Motor neuron (in vitro differentiated cells): ENCODE data around the gene SDC1. TPM values are rescaled to one million over a fixed set of nuclear protein-coding genes. Genes with fewer than 3 reads are reported as not detected.

Experiments
- ATAC-seq, 8 experiments: fragments of 200-7000 bp; cut with Tn5 transposase; replicated peaks in 6 of 8; 2 replicates each; pipeline ENCODE4 v1.8.0; 2021; ENCODE audit warnings: mild to moderate bottlenecking in 8 of 8, moderate library complexity in 8 of 8
- H3K27ac ChIP-seq, 2 donors: fragments of 250-450 bp; sonication (Bioruptor Pico); 2 replicates each; pipeline ENCODE4 v1.9.0; 2021; ENCODE audit warnings: antibody characterized with exemption in 2 of 2, mild to moderate bottlenecking in 2 of 2, moderate library complexity in 1 of 2
- H3K4me1 ChIP-seq, 2 donors: fragments of 250-450 bp; sonication (Bioruptor Pico); replicated peaks in 1 of 2; 2 replicates each; pipeline ENCODE4 v1.6.1; 2021; ENCODE audit warnings: antibody characterized with exemption in 2 of 2, mild to moderate bottlenecking in 2 of 2, moderate library complexity in 1 of 2
- H3K4me3 ChIP-seq, 5 donors: fragments of 250-450 bp; sonication (Bioruptor Pico); 2 replicates each; pipeline ENCODE4 v1.9.0; 2021; ENCODE audit warnings: antibody characterized with exemption in 5 of 5, mild to moderate bottlenecking in 5 of 5, moderate library complexity in 4 of 5
- WGBS, 10 experiments: fragments of 450-650 bp; shearing (Covaris generic); methylation state at CpG; one replicate each; pipeline ENCODE4 v1.0.0; 2022; 5-methylcytosine and 5-hydroxymethylcytosine counted together
- in situ Hi-C, 9 experiments: fragments of 400-800 bp; cut with MboI; loops; one replicate each; pipeline ENCODE4 v1.15.0; 2021; ENCODE audit warnings: low sequenced_read_pairs in 9 of 9, low pct_unique_long_range_greater_than_20kb in 2 of 9; ENCODE audit not compliant: unreplicated experiment in 9 of 9
- total RNA-seq, 8 experiments: library from RNA; unstranded; fragments of 300-600 nt; gene quantifications; 2 replicates each; pipeline versions ENCODE4 v1.2.3 to v1.2.4, GENCODE V29; 2022

Gene SDC1
- total RNA-seq, 8 experiments from 2014 or later, result 1.7 to 26.2 (median 8.1) TPM

DNA sequence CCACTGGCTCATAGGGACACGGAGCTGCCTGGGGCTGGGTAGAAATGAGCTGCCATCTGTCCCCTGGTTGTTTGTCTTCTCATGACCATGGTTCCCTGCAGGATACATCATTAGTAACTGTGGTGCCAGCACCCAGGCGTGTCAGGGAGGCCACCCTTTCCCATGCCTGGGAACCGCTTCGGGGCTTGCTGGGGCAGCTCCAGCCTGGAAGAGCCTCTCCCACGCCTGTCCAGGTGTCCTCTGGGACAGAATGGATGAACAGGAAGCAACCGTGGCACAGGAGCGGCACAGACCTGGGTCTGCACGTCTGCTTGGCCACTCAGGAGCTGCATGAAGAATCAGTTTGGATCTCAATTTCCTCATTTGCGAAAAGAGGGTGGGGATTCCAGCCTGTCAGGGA lies 34.8 kb downstream of the SDC1 start:
- in situ Hi-C loops, result no loop called here
- peaks cover 27 to 46% of the 10 kb centered on the region in 2 donors for H3K4me1 ChIP-seq
- no peak overlapping the region for H3K4me3 ChIP-seq
- WGBS, 10 experiments, result 71 to 91% (median 83%) methylated on average over 1 to 4 of the region's 9 CpGs; no CpG with 5 or more reads in 7 of the 10 experiments
- peak in 1 of 8 experiments; percentile 15 for ATAC-seq
- H3K27ac ChIP-seq, result no peak overlapping the region

DNA sequence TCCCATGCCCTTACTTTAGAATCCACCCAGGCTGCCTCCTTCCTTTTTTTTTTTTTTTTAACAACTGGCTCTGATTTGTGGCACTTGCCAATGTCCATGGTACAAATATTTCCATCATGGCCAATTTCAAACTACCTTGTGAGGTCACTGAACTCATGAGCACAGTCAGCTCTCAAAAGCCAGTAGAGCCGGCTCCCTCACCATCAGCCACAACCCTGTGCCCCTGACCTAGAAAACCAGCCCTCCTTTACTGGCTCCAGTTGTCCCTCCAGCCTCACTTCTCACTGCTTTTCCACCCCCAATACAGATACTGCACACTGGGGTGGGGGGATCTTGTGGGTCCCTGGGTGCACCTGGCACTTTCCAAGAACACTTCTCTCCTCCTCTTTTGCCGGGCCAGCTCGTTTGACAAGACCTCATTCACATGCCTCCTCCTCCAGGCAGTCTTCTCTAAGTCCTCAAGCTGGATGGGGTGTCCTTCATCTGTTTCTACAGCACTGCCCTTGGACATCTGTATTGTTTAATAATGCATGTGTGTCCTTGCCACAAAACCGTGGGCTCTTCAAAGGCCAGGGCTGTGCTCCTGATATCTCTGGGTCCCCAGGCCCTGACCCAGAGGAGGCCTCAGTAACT lies 35.5 kb downstream of the SDC1 start:
- ATAC-seq, result no peak
- WGBS, 10 experiments, result 47 to 100% (median 87%) methylated on average over 1 to 3 of the region's 4 CpGs; no CpG with 5 or more reads in 4 of the 10 experiments
- peaks cover 21 to 40% of the 10 kb centered on the region in 2 donors for H3K4me1 ChIP-seq
- H3K4me3 ChIP-seq, result no peak overlapping the region
- no peak overlapping the region for H3K27ac ChIP-seq
- in situ Hi-C loops, result no loop called here

DNA sequence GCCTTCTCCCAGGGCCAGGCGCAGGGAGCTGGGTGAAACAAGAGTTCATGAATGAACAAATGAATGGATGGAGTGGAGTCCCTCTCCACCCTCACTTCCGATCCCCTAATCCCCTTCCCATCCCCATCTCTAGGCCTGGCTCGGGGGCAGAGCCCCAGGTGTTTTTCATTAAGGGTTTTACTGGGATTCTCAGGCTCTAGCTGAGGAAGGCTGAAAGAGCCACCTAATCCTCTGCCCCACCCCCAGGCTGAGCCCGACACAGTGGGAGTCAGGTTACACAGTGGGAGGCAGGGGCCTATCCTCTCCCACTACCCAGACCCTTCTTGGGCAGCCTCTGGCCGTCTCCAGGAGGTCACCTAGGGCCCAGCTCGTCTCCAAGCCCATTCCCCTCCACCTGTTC lies 36.1 kb downstream of the SDC1 start:
- WGBS, 10 experiments, result 0 to 90% (median 37%) methylated on average over 1 to 3 of the region's 6 CpGs; no CpG with 5 or more reads in 4 of the 10 experiments
- no peak overlapping the region for H3K27ac ChIP-seq
- peak in 1 of 8 experiments; percentile 68 for ATAC-seq
- in situ Hi-C loops, result no loop called here
- peaks cover 18 to 35% of the 10 kb centered on the region in 2 donors for H3K4me1 ChIP-seq
- no peak overlapping the region for H3K4me3 ChIP-seq

DNA sequence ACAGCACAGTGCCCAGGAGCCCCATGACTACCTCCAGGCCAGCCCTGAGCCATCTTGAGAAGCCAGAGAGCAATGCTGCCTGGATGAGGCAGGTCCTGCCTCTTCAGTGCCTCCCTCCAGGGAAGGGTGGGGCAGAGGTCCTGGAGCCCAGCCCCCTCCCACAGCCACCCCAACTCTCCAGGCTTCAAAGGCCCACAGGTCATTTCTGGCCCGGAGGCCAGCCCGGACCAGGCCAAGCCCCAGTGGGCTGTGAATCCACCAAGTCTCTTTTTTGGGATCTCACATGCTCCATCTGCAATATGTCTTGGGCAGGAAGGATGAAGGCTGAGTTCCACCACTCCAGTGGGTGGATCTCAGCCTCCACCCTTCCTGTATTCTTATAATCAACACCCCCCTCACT lies 36.7 kb downstream of the SDC1 start:
- Histone ChIP-seq H3K4me3 (no peak overlapping the region), H3K27ac (no peak overlapping the region), H3K4me1 (peaks cover 18 to 35% of the 10 kb centered on the region in 2 donors)
- ATAC-seq, result peak in 1 of 8 experiments; percentile 30
- in situ Hi-C loops, result no loop called here
- 79% methylated on average over 2 of the region's 2 CpGs; no CpG with 5 or more reads in 9 of the 10 experiments for WGBS, 10 experiments

DNA sequence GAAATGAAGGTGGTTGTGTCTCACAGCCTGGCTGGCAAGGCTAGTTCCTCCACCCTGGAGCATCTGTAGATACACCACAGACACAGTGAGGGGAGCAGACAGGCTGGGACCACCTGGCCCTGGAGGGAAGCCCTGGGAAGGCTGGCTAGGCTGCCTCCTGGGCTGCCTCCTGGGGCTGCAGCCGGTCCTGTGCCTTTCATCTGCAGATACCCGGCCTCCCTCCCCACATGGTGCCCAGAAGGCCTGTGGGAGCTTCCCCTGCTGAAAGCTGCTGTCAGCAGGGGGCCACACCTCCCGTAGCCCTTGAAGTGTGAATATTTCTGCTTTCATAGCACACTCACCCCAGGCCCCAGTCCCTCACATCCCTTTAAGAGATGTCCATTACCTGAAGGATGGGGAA lies 37.6 kb downstream of the SDC1 start:
- peaks cover 18 to 35% of the 10 kb centered on the region in 2 donors for H3K4me1 ChIP-seq
- 27 to 80% methylated on average over 1 to 2 of the region's 3 CpGs; no CpG with 5 or more reads in 8 of the 10 experiments for WGBS, 10 experiments
- in situ Hi-C loops, result no loop called here
- peak in 3 of 8 experiments; percentile 13 to 32 (median 17) for ATAC-seq
- H3K4me3 ChIP-seq, result no peak overlapping the region
- H3K27ac ChIP-seq, result no peak overlapping the region

DNA sequence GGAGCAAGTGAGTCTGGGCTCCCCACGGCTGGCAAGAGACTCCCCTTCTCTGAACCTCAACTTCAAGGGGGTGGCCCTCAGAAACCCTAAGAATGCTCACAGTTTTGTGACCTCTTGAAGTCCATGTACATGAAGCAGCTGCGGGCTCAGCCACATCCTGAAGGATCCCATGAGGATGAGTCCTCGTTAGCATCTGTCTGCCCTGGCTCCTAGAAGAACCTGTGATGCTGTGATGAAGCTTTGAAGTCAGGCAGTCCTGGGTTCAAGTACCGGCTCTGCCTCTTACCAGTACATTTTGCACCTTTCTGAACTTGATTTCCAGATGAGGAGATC lies 38.1 kb downstream of the SDC1 start:
- H3K4me3 ChIP-seq, result no peak overlapping the region
- in situ Hi-C loops, result no loop called here
- 73 to 100% (median 84%) methylated on average over 1 to 3 of the region's 4 CpGs; no CpG with 5 or more reads in 6 of the 10 experiments for WGBS, 10 experiments
- H3K4me1 ChIP-seq, result peaks cover 18 to 34% of the 10 kb centered on the region in 2 donors
- no peak overlapping the region for H3K27ac ChIP-seq
- no peak for ATAC-seq

DNA sequence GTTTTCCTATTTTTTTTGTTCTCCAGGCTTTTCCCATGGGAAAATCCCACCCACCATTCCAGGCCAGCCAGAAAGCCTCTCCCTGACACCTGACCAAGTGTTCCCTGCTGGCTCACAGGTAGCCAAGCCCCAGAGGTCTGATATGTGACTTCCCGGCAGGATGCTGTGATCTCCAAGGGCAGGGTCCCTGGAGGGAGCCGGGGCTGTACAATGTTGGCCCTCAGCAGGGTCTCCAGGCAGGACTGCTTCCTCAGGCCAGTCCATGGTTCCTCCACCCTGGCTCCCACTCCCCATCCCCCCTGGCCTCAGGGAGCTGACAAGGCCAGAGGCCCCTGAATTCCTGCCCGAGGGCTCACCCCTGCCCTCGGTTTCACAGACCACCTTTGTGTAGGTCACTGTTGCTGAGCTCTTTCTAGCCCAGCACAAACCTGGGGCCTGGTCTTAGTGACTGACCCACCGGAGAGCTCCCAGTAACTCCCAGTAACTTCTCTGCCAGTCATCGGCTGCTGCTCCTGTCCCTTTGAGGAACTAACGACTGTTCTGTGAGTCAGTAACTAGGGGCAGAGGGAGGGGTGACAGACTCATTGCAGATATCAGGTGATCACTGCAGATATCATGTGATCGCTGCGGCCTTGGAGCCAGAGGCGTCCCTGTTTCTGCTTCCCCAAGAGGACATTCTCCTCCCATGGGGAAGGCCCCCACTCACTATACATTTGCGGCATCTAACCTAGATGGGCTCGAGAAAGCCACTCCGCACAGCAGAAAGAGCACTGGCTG lies 38.7 kb downstream of the SDC1 start:
- in situ Hi-C loops, result no loop called here
- ATAC-seq, result peak in 5 of 8 experiments; percentile 72 to 84 (median 76)
- 94 to 100% (median 100%) methylated on average over 1 to 3 of the region's 13 CpGs; no CpG with 5 or more reads in 7 of the 10 experiments for WGBS, 10 experiments
- H3K4me1 ChIP-seq, result peaks cover 18 to 28% of the 10 kb centered on the region in 2 donors
- no peak overlapping the region for H3K27ac ChIP-seq
- no peak overlapping the region for H3K4me3 ChIP-seq

DNA sequence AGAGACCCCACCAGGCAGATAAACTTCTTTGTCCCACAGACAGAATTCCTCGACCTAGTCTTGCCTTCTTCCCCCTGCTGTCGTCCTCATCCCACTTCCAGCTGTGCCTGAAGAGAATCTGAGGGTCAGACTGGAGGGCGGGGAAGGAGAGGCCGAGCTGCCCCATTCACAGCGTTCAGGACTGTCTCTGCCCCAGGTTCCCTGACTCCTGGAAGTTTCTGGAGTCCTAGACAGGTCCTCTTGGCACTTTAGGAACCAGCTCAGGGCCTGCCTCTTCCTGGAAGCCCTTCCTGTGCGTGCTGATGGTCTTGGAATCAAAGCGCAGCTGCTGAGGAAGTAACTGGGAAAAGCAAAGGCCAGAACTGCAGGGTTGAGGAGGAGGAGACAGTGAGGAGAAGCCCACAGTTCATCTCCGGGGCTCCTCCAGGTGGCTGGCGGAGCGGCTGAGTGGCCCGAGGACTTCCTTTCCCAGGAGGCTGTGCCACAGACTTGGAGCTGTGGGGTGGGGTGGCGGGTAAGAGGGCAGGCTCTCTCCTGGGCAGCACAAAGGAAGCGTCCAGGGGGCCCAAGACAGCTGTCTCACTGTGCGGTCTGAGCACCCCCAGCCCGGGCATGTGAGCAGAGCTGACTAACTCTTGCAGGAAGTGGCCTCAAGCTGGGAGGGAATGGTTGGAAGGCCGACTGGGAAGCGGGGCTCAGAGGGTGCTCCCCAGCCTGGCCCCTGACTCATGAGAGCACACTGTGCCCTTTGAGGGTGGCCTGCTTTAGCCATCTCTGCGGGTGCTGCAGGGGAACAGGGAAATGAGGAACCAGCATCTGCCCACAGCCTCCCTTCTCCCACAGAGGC lies 39.5 kb downstream of the SDC1 start:
- WGBS, 10 experiments, result 50 to 82% (median 72%) methylated on average over 2 to 8 of the region's 18 CpGs; no CpG with 5 or more reads in 2 of the 10 experiments
- no peak overlapping the region for H3K27ac ChIP-seq
- in situ Hi-C loops, result no loop called here
- peaks cover 18 to 26% of the 10 kb centered on the region in 2 donors for H3K4me1 ChIP-seq
- peak in 5 of 8 experiments; percentile 63 to 88 (median 73) for ATAC-seq
- no peak overlapping the region for H3K4me3 ChIP-seq

DNA sequence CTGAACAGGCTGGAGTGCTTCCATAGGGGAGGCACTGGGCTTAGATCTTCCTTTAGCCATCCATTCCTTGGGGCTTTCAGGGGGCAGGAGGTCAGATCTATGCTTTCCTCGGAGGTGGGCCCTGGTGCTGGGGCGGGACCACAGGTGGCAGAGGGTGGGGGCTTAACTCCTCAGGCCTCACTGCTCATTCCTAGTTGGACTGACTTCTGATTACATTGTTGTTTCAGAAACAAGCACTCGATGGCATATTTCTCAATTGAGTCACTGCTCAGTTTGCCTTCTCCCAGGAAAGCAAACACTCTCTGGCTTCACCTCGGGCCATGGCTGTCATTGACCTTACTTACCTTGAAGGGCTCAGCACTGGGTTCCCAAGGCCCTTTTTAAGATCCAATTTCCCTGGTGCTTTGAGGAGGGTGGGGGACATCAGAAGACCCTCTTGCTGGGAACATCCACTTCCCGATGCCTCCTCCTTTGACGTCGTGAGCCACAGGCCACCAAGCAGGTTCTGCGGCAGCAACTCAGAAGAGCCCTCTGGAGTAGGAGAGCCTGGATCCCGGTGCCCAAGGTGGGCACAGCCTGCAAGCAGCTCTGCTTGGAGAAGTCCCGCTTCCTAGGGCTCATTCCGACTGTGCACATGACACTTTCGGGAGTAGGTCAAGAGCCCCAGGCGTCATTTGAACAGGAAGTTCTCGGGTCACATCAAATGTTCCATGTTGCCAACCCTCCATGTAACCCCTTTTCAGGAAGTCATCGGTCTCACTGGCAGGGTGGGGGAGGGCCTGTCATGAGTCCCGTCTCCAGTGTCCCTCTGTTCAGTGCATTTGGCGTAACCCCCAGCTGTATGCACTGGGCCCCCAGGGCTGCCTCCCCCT lies 40.6 kb downstream of the SDC1 start:
- H3K27ac ChIP-seq, result no peak overlapping the region
- in situ Hi-C loops, result no loop called here
- ATAC-seq, result no peak
- no peak overlapping the region for H3K4me3 ChIP-seq
- peaks cover 18 to 33% of the 10 kb centered on the region in 2 donors for H3K4me1 ChIP-seq
- WGBS, 10 experiments, result 0 to 90% (median 82%) methylated on average over 1 to 10 of the region's 17 CpGs; no CpG with 5 or more reads in 4 of the 10 experiments

DNA sequence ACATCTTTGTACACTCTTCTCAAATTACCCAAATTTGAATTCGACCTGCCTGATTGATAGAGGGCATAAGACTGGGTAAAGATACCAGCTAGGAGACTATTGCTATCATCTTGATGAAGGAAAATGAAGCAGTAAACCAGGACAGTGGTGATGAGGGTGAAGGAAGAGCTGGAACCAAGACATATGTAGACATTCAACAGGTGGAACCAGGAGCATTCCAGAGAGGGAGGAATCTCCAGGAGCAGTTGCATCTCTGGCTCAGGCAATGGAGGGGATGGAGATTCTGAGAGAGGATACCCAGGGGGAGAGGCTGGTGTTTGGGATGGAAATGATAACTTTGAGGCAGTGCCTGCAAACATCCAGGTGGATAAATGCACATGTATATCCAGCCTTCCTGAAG lies 41.6 kb downstream of the SDC1 start:
- no peak for ATAC-seq
- Histone ChIP-seq H3K4me1 (peaks cover 11 to 25% of the 10 kb centered on the region in 2 donors), H3K27ac (no peak overlapping the region), H3K4me3 (no peak overlapping the region)
- in situ Hi-C loops, result no loop called here
- 20 to 80% (median 80%) methylated on average over 1 of the region's 1 CpG; no CpG with 5 or more reads in 7 of the 10 experiments for WGBS, 10 experiments

DNA sequence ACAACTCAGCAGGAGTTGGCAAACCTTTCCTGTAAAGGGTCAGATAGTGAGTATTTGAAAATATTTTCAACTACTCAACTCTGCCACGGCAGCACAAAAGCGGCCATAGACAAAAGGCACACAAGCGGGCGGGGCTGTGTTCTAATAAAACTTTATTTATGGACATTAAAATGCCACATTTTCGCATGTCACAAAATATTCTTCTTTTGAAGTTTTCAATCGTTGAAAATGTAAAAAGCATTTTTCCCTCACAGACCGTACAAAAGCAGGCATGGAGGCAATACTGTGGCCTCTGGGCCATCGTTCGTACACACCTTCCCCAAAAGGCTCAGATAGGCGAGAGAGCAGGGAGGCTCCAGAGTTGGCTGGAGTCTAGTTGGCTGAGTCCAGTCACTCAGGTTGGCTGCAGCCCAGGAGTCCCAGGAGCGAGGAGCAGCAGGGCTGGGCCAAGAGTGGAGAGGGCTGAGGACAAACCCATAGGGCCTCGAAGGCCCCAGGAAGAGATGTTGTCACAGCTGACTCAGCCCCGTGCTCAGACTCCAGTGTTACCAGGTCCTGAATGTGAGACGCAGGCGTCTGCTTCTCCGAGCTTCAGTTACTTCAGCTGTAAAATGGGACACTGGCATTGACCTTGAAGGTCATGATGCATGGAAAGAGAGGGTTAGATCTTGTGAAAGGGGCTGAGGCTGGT lies 42.5 kb downstream of the SDC1 start:
- Histone ChIP-seq H3K4me1 (peaks cover 11 to 25% of the 10 kb centered on the region in 2 donors), H3K4me3 (no peak overlapping the region), H3K27ac (no peak overlapping the region)
- in situ Hi-C loops, result no loop called here
- peak in 3 of 8 experiments; percentile 33 to 93 (median 90) for ATAC-seq
- 57 to 100% (median 83%) methylated on average over 1 to 12 of the region's 16 CpGs for WGBS, 10 experiments
